Endothelial cell of umbilical vein (primary cell): ENCODE data around the gene FURIN. TPM values are rescaled to one million over a fixed set of nuclear protein-coding genes. Genes with fewer than 3 reads are reported as not detected.

Source experiments
- BruUV-seq: library from RNA; stranded (reverse); fragments of 400-500 nt; replicated peaks from 2 replicates; lab custom pipeline; 2021; lab: Mats Ljungman, UMichigan
- CTCF ChIA-PET: fragments of 300-600, 350-600 bp; sonication (Branson Sonifier 250); formaldehyde crosslinking; loops from one replicate; lab custom pipeline; 2021; ENCODE audit warnings: antibody characterized with exemption, inconsistent platforms; lab: Charles Lee
- POLR2A ChIA-PET: fragments of 300-600, 350-600 bp; sonication (Branson Sonifier 250); formaldehyde crosslinking; loops from one replicate; lab custom pipeline; 2021; ENCODE audit warnings: antibody characterized with exemption, inconsistent platforms; lab: Charles Lee
- DNase-seq: peaks from one replicate; pipeline ENCODE4 v3.0.0-alpha.2; 2011; ENCODE audit warnings: low read depth, low spot score
- FAIRE-seq: peaks from 2 replicates; lab custom pipeline; 2011; peaks lifted over from hg19 to GRCh38; lab: Jason Lieb, UNC
- H2AFZ ChIP-seq: 2 replicates; pipeline ENCODE4 v1.6.0; 2012; ENCODE audit warnings: low read depth, low read length, control low read depth, inconsistent platforms
- H3K27ac ChIP-seq: 2 replicates; pipeline ENCODE4 v1.5.1; 2011; ENCODE audit warnings: low read depth, mild to moderate bottlenecking, control low read depth, low read length, moderate library complexity; ENCODE audit not compliant: insufficient read depth
- H3K27me3 ChIP-seq, 2 experiments: 2 replicates each; pipeline versions ENCODE4 v1.6.0 to v1.6.1; 2011; ENCODE audit warnings: low read length in 2 of 2, mixed read lengths in 1 of 2; ENCODE audit not compliant: control insufficient read depth in 2 of 2, insufficient read depth in 2 of 2
- H3K36me3 ChIP-seq, 2 experiments: 2 replicates in 1 of 2; 3 replicates in 1 of 2; pipeline ENCODE4 v1.5.1; 2011; ENCODE audit warnings: low read length in 2 of 2, mild to moderate bottlenecking in 1 of 2, moderate library complexity in 1 of 2; ENCODE audit not compliant: control insufficient read depth in 2 of 2, insufficient read depth in 2 of 2; ENCODE audit errors: extremely low read depth in 1 of 2
- H3K4me1 ChIP-seq: 3 replicates; pipeline ENCODE4 v1.5.1; 2011; ENCODE audit warnings: mild to moderate bottlenecking, low read length; ENCODE audit not compliant: control insufficient read depth, insufficient read depth; ENCODE audit errors: extremely low read depth
- H3K4me2 ChIP-seq: 2 replicates; pipeline ENCODE4 v1.6.1; 2011; ENCODE audit warnings: low read length, control low read depth, mixed read lengths; ENCODE audit not compliant: insufficient read depth
- H3K4me3 ChIP-seq, 3 experiments: fragments of 200-600 bp in 1 of 3; sonication (generic), shearing (Covaris generic) in 1 of 3; replicated peaks in 1 of 3; 2 replicates each; pipeline ENCODE4 v1.5.1; 2011 to 2016; ENCODE audit warnings: control low read depth in 3 of 3, low read length in 3 of 3, mild to moderate bottlenecking in 2 of 3, inconsistent platforms in 1 of 3, low read depth in 1 of 3, moderate library complexity in 1 of 3; ENCODE audit not compliant: insufficient read depth in 1 of 3
- H3K79me2 ChIP-seq: 2 replicates; pipeline ENCODE4 v1.6.0; 2012; ENCODE audit warnings: low read length, inconsistent platforms; ENCODE audit not compliant: control insufficient read depth, insufficient read depth
- H3K9ac ChIP-seq: replicated peaks from 2 replicates; pipeline ENCODE3; 2011; ENCODE audit warnings: low read length, control low read depth; ENCODE audit not compliant: insufficient read depth; ENCODE audit errors: extremely low read depth
- H3K9me1 ChIP-seq: replicated peaks from 3 replicates; pipeline ENCODE4 v1.6.0; 2011; ENCODE audit warnings: mild to moderate bottlenecking, low read length; ENCODE audit not compliant: control insufficient read depth, insufficient read depth; ENCODE audit errors: extremely low read depth
- H3K9me3 ChIP-seq: replicated peaks from 2 replicates; pipeline ENCODE4 v1.5.1; 2012; ENCODE audit warnings: low read length, inconsistent platforms; ENCODE audit not compliant: control insufficient read depth, insufficient read depth
- H4K20me1 ChIP-seq: replicated peaks from 2 replicates; pipeline ENCODE3; 2011; ENCODE audit warnings: mild to moderate bottlenecking, low read length; ENCODE audit not compliant: control insufficient read depth, insufficient read depth; ENCODE audit errors: extremely low read depth
- EZH2 ChIP-seq: IDR thresholded peaks from 2 replicates; pipeline ENCODE4 v1.6.1; 2012; ENCODE audit warnings: borderline replicate concordance, low read depth, mild to moderate bottlenecking, moderate library complexity, low read length, inconsistent platforms; ENCODE audit not compliant: severe bottlenecking
- FOS ChIP-seq: IDR thresholded peaks from 2 replicates; pipeline ENCODE4 v1.6.1; 2011; ENCODE audit warnings: mild to moderate bottlenecking, low read length, moderate library complexity, borderline replicate concordance; ENCODE audit not compliant: insufficient read depth
- GATA2 ChIP-seq: IDR thresholded peaks from 2 replicates; pipeline ENCODE4 v1.7.0; 2011; ENCODE audit warnings: low read depth, mild to moderate bottlenecking, moderate library complexity, mixed read lengths, low read length; ENCODE audit not compliant: insufficient read length, insufficient read depth
- JUN ChIP-seq: IDR thresholded peaks from 2 replicates; pipeline ENCODE4 v1.6.1; 2011; ENCODE audit warnings: borderline replicate concordance, low read depth; ENCODE audit not compliant: insufficient read length, insufficient read depth
- MYC ChIP-seq: IDR thresholded peaks from one replicate; pipeline ENCODE4 v1.6.1; 2011; ENCODE audit warnings: mild to moderate bottlenecking, low read depth, low read length
- POLR2A ChIP-seq: IDR thresholded peaks from 2 replicates; pipeline ENCODE4 v1.6.1; 2012; ENCODE audit warnings: low read depth, mild to moderate bottlenecking, control low read depth, low read length
- POLR2AphosphoS5 ChIP-seq: IDR thresholded peaks from 2 replicates; pipeline ENCODE4 v1.6.1; 2012; ENCODE audit warnings: low read depth, mild to moderate bottlenecking, control low read depth, low read length, moderate library complexity; ENCODE audit not compliant: insufficient read depth
- dilution Hi-C: fragments of 300-500 bp; cut with MboI; formaldehyde crosslinking; loops from one replicate; pipeline ENCODE4 v1.15.0; 2019; ENCODE audit warnings: low sequenced_read_pairs; ENCODE audit not compliant: extremely low pct_ligation_motif_present
- intact Hi-C: fragments of 100-400 bp; cut with micrococcal nuclease; formaldehyde crosslinking; loops from one replicate; pipeline ENCODE4 v1.10.0; 2022
- polyA plus RNA-seq, 4 experiments: library from polyadenylated mRNA; depleted of rRNA in 3 of 4; stranded (reverse) in 3 of 4; unstranded in 1 of 4; fragments of >200 nt; gene quantifications; 2 replicates each; pipeline versions ENCODE4 v1.2.1 to v1.2.3, GENCODE V29; 2011 to 2012; ENCODE audit warnings: missing spikeins in 1 of 4
- total RNA-seq: library from RNA; stranded (reverse); gene quantifications from 2 replicates; pipeline ENCODE4 v1.2.3, GENCODE V29; 2021
- TF ChIP-seq, protein P1 (sequence below): IDR thresholded peaks from 2 replicates; pipeline ENCODE4 v1.6.1; 2011; ENCODE audit not compliant: insufficient read depth, insufficient read length
- TF ChIP-seq, protein P2 (sequence below), 2 donors: IDR thresholded peaks; 1 replicate in 1 of 2; 2 replicates in 1 of 2; pipeline ENCODE4 v1.5.1; 2011; ENCODE audit warnings: low read length in 2 of 2, mild to moderate bottlenecking in 2 of 2, moderate library complexity in 2 of 2, control low read depth in 1 of 2, inconsistent platforms in 1 of 2, low read depth in 1 of 2; ENCODE audit not compliant: insufficient read depth in 1 of 2; ENCODE audit errors: extremely low read depth in 1 of 2

Gene FURIN
- total and polyA plus RNA-seq, 2 donors (not counting 3 experiments of a cell fraction or from before 2014, with no cell fraction given), result 77.4 to 131 TPM

DNA sequence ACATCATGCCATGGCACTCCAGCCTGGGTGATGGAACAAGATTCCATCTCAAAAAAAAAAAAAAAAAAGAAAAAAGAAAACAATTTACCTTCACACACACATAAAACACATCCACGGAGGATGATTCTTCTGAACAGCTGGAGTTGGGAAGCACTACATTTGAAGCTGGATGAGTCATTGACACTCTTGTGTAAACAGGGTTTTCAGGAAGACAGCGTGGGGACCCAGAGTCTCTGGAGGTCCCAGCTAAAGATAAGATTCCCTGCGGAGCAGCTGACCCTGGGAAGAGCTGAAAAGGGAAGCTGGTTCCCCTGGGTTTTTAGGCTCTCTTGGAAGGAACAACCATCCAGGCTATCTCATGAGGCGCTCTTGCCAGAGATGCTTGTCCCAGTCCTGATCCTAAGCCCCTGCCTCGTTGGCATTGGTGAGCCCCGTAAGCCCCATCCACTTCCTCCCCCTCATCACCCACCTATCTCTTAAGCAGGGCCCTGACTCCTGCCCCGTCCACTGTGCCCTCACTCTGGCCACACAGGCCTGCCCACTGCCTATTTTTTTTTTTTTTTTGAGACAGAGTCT lies 32.0 kb upstream of the FURIN start:
- dilution Hi-C loops, result no loop called here
- H3K4me1 ChIP-seq, result peaks cover 3% of the 10 kb centered on the region

More for the DNA sequence above, 32.0 kb upstream of the FURIN start:
- H2AFZ ChIP-seq, result no peak overlapping the region
- no peak overlapping the region for H3K4me2 ChIP-seq
- no peaks in the 10 kb centered on the region for H3K36me3 ChIP-seq
- no peaks in the 10 kb centered on the region for H3K79me2 ChIP-seq
- TF ChIP-seq FOS, result peak; percentile 41
- no peak for TF ChIP-seq EZH2
- peak; percentile 18 for TF ChIP-seq GATA2
- TF ChIP-seq, protein P1, sequence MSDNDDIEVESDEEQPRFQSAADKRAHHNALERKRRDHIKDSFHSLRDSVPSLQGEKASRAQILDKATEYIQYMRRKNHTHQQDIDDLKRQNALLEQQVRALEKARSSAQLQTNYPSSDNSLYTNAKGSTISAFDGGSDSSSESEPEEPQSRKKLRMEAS, result no peak
- no peak for TF ChIP-seq POLR2A
- TF ChIP-seq, protein P2, sequence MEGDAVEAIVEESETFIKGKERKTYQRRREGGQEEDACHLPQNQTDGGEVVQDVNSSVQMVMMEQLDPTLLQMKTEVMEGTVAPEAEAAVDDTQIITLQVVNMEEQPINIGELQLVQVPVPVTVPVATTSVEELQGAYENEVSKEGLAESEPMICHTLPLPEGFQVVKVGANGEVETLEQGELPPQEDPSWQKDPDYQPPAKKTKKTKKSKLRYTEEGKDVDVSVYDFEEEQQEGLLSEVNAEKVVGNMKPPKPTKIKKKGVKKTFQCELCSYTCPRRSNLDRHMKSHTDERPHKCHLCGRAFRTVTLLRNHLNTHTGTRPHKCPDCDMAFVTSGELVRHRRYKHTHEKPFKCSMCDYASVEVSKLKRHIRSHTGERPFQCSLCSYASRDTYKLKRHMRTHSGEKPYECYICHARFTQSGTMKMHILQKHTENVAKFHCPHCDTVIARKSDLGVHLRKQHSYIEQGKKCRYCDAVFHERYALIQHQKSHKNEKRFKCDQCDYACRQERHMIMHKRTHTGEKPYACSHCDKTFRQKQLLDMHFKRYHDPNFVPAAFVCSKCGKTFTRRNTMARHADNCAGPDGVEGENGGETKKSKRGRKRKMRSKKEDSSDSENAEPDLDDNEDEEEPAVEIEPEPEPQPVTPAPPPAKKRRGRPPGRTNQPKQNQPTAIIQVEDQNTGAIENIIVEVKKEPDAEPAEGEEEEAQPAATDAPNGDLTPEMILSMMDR (IDR thresholded peaks at IDR 0.05; ENCODE audit: extremely low read depth in 1 of 2, insufficient read depth in 1 of 2, low read depth in 1 of 2, low read length in 2 of 2), result no peak
- peak; percentile 17 for TF ChIP-seq JUN
- TF ChIP-seq MYC, result no peak
- TF ChIP-seq POLR2AphosphoS5, result no peak
- intact Hi-C loops, result no loop called here
- FAIRE-seq (peak; percentile 57), DNase-seq (peak; percentile 24)
- no peaks in the 10 kb centered on the region for H3K9me1 ChIP-seq
- ChIA-PET CTCF (interaction anchor here (0.6 kb wide), 1 partner anchor 25 kb away, joined by 3 read pairs; no protein-coding TSS in a partner anchor), POLR2A (interaction anchor here (0.6 kb wide), 1 partner anchor 15 kb away, joined by 4 read pairs; no protein-coding TSS in a partner anchor)
- H3K9me3 ChIP-seq, result no peaks in the 10 kb centered on the region
- H3K9ac ChIP-seq, result no peak overlapping the region
- no peaks in the 10 kb centered on the region for H3K27me3 ChIP-seq
- H3K27ac ChIP-seq, result no peak overlapping the region
- H4K20me1 ChIP-seq, result no peaks in the 10 kb centered on the region
- BruUV-seq, result no TSS peak
- H3K4me3 ChIP-seq, result no peak overlapping the region
